ENCODE results near the gene CEP250. TPM values are rescaled to one million over a fixed set of nuclear protein-coding genes. Genes with fewer than 3 reads are reported as not detected.

CEP250 gene
- total RNA-seq, 1 experiment from 2014 or later: 56.6 TPM

DNA sequence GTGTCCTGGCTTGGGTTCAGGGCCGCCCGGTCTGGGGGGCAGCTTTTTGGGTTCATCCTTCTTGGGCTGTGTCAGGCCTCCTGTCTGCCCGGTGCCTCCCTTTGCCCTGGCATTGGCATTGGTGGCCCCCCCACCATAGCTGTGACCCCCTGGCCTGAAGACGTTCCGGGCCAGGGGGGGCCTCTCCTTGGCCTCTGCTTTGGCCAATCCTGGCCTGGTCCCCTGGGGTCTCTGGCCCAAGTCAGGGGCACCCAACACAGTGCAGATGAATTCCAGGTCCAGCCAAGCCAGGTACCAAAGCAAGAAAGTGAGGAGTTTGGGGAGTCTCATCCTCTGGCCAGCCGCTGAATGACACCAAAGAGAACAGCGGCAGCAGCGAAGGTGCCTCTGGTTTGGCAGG is 17.8 kb upstream of the CEP250 start:
- H3K4me1 ChIP-seq (ENCODE audit: insufficient read depth, low read length, poor library complexity, severe bottlenecking): peaks cover 8% of the 10 kb centered on the region
- no peak for DNase-seq (ENCODE audit: low spot score)
- no peaks in the 10 kb centered on the region for H3K9me3 ChIP-seq (ENCODE audit: low read depth, low read length, poor library complexity, severe bottlenecking)
- no peaks in the 10 kb centered on the region for H3K27me3 ChIP-seq (replicated peaks; ENCODE audit: insufficient read depth, low read depth, low read length, poor library complexity)
- no peak overlapping the region for H3K4me3 ChIP-seq (ENCODE audit: low read depth, low read length, poor library complexity, severe bottlenecking)
- ChIA-PET CTCF (interaction anchor here (1.1 to 1.2 kb wide), 2 partner anchors 17 to 108 kb away, joined by 6 to 7 read pairs; partner anchors contain the start of gene CEP250), POLR2A (ENCODE audit: low non-redundant PET) (no interaction called here)
- no peaks in the 10 kb centered on the region for H3K36me3 ChIP-seq (ENCODE audit: insufficient read depth, low read length, poor library complexity, severe bottlenecking)
- BruUV-seq (replicated peaks): no TSS peak
- intact Hi-C loops (cut with micrococcal nuclease; ENCODE audit: unreplicated experiment): loop anchor here (5.0 kb wide), 1 partner anchor 130 kb away; no protein-coding TSS in a partner anchor
- TF ChIP-seq EZH2 (IDR thresholded peaks at IDR 0.05; ENCODE audit: borderline replicate concordance, low read depth, low read length, poor library complexity, severe bottlenecking): no peak
- TF ChIP-seq, protein P1, sequence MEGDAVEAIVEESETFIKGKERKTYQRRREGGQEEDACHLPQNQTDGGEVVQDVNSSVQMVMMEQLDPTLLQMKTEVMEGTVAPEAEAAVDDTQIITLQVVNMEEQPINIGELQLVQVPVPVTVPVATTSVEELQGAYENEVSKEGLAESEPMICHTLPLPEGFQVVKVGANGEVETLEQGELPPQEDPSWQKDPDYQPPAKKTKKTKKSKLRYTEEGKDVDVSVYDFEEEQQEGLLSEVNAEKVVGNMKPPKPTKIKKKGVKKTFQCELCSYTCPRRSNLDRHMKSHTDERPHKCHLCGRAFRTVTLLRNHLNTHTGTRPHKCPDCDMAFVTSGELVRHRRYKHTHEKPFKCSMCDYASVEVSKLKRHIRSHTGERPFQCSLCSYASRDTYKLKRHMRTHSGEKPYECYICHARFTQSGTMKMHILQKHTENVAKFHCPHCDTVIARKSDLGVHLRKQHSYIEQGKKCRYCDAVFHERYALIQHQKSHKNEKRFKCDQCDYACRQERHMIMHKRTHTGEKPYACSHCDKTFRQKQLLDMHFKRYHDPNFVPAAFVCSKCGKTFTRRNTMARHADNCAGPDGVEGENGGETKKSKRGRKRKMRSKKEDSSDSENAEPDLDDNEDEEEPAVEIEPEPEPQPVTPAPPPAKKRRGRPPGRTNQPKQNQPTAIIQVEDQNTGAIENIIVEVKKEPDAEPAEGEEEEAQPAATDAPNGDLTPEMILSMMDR (conservative IDR thresholded peaks at IDR 0.05; ENCODE audit: low read depth, low read length): no peak
- no peak overlapping the region for H3K27ac ChIP-seq (ENCODE audit: low read depth, low read length, poor library complexity, severe bottlenecking)

DNA sequence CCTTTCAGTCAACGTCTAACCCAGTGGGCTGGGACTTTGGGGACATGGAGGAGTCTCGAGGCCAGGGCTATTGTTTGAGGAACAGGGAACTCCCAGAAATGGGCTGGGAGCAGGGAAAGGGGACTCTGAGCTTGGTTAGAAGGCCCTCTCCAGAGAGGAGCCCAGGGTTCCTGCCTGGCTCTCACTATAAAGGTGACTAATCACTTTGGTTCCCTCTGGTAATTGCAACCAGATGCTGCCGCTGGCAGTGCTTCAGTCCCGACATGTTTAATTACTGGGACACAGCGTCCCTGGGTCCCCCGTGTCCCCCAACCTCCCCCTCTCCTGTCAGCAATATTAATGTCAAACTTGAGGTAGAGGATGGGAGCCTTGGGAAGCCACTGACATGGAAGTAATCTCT is 12.4 kb upstream of the CEP250 start:
- Histone ChIP-seq H3K4me1 (ENCODE audit: insufficient read depth, low read length, poor library complexity, severe bottlenecking) (peaks cover 15% of the 10 kb centered on the region), H3K36me3 (ENCODE audit: insufficient read depth, low read length, poor library complexity, severe bottlenecking) (no peaks in the 10 kb centered on the region), H3K9me3 (ENCODE audit: low read depth, low read length, poor library complexity, severe bottlenecking) (no peaks in the 10 kb centered on the region), H3K27me3 (replicated peaks; ENCODE audit: insufficient read depth, low read depth, low read length, poor library complexity) (no peaks in the 10 kb centered on the region), H3K4me3 (ENCODE audit: low read depth, low read length, poor library complexity, severe bottlenecking) (no peak overlapping the region), H3K27ac (ENCODE audit: low read depth, low read length, poor library complexity, severe bottlenecking) (peak overlapping the region; percentile 7)
- peak; percentile 72 for DNase-seq (ENCODE audit: low spot score)
- TF ChIP-seq EZH2 (IDR thresholded peaks at IDR 0.05; ENCODE audit: borderline replicate concordance, low read depth, low read length, poor library complexity, severe bottlenecking): no peak
- TF ChIP-seq, protein P1 (conservative IDR thresholded peaks at IDR 0.05; ENCODE audit: low read depth, low read length): no peak
- no TSS peak for BruUV-seq (replicated peaks)
- POLR2A ChIA-PET (ENCODE audit: low non-redundant PET): no interaction called here
- intact Hi-C loops (cut with micrococcal nuclease; ENCODE audit: unreplicated experiment): no loop called here
- CTCF ChIA-PET: no interaction called here

DNA sequence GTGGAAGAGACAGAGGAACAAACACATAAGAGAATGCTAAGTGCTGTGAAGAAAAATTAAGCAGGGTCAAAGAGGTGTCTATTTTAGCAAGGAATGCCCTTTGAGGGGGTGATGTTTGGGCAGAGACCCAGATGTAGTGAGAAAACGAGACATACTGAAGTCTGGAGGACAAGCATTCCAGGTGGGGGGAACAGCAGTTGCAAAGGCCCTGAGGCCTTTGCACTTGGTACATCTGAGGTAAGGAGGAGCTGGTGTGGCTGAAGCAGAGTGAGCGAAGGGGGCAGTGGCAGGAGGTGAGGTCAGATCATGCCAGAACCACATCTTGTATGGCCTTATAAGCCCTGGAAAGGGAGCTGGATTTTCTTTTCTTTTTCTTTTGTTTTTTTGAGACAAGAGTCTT is 11.2 kb upstream of the CEP250 start:
- intact Hi-C loops (cut with micrococcal nuclease; ENCODE audit: unreplicated experiment): no loop called here
- Histone ChIP-seq H3K4me1 (ENCODE audit: insufficient read depth, low read length, poor library complexity, severe bottlenecking) (peaks cover 8% of the 10 kb centered on the region), H3K9me3 (ENCODE audit: low read depth, low read length, poor library complexity, severe bottlenecking) (no peaks in the 10 kb centered on the region), H3K4me3 (ENCODE audit: low read depth, low read length, poor library complexity, severe bottlenecking) (no peak overlapping the region), H3K27ac (ENCODE audit: low read depth, low read length, poor library complexity, severe bottlenecking) (no peak overlapping the region), H3K27me3 (replicated peaks; ENCODE audit: insufficient read depth, low read depth, low read length, poor library complexity) (no peaks in the 10 kb centered on the region), H3K36me3 (ENCODE audit: insufficient read depth, low read length, poor library complexity, severe bottlenecking) (no peaks in the 10 kb centered on the region)
- CTCF ChIA-PET: no interaction called here
- BruUV-seq (replicated peaks): no TSS peak
- DNase-seq (ENCODE audit: low spot score): no peak
- TF ChIP-seq, protein P1 (conservative IDR thresholded peaks at IDR 0.05; ENCODE audit: low read depth, low read length): no peak
- TF ChIP-seq EZH2 (IDR thresholded peaks at IDR 0.05; ENCODE audit: borderline replicate concordance, low read depth, low read length, poor library complexity, severe bottlenecking): no peak
- POLR2A ChIA-PET (ENCODE audit: low non-redundant PET): no interaction called here

Measured in A673 (cell line).